ENCODE data around the gene ASIC4. TPM values are rescaled to one million over a fixed set of nuclear protein-coding genes. Genes with fewer than 3 reads are reported as not detected.

Gene ASIC4
- polyA plus RNA-seq, 3 donors = not detected

GRCh38 chr2:219545295-219545942 is 31.1 kb downstream of the ASIC4 start:
- Histone ChIP-seq H3K79me2 (ENCODE audit: insufficient read depth, low read length) (no peaks in the 10 kb centered on the region), H2AFZ (ENCODE audit: insufficient read depth, low read depth, low read length, poor library complexity, severe bottlenecking) (no peak overlapping the region), H3K27me3 (ENCODE audit: control insufficient read depth in 2 of 2, insufficient read depth in 2 of 2, low read length in 2 of 2) (peaks cover 24 to 60% of the 10 kb centered on the region in 2 donors), H4K20me1 (ENCODE audit: insufficient read depth, low read length) (no peaks in the 10 kb centered on the region), H3K27ac (ENCODE audit: low read depth in 1 of 2, low read length in 2 of 2) (no peak overlapping the region), H3K4me3 (replicated peaks in 1 of 3; ENCODE audit: low read depth in 2 of 3, low read length in 3 of 3) (no peak overlapping the region), H3K36me3 (replicated peaks in 1 of 2; ENCODE audit: control insufficient read depth in 1 of 2, insufficient read depth in 2 of 2, low read length in 2 of 2) (no peaks in the 10 kb centered on the region), H3K4me2 (replicated peaks; ENCODE audit: extremely low read depth, low read length, poor library complexity, severe bottlenecking) (no peak overlapping the region), H3K9me3 (replicated peaks in 1 of 2; ENCODE audit: control insufficient read depth in 1 of 2, insufficient read depth in 1 of 2, low read length in 2 of 2) (no peaks in the 10 kb centered on the region), H3K9ac (ENCODE audit: insufficient read depth, low read length, poor library complexity, severe bottlenecking) (no peak overlapping the region), H3K4me1 (ENCODE audit: control insufficient read depth in 1 of 2, insufficient read depth in 2 of 2, low read length in 2 of 2) (peaks cover 21 to 27% of the 10 kb centered on the region in 2 donors)
- TF ChIP-seq CTCF (IDR thresholded peaks at IDR 0.05) = no peak
- Mint-ChIP-seq H3K9me3 (peaks cover 0 to 14% (median 2%) of the 10 kb centered on the region in 7 donors), H3K27me3 (ENCODE audit: low read depth in 3 of 3) (peaks cover 37 to 78% (median 49%) of the 10 kb centered on the region in 3 donors), H3K4me3 (peak overlapping the region in 1 of 2 donors; percentile 17), H3K4me1 (peaks cover 9% of the 10 kb centered on the region), H3K27ac (peak overlapping the region in 1 of 7 donors; percentile 20), H3K36me3 (peaks cover 0 to 6% of the 10 kb centered on the region in 2 donors)
- intact Hi-C loops (cut with micrococcal nuclease) = no loop called here
- WGBS (ENCODE audit: insufficient coverage) = 86% methylated on average over 2 of the region's 3 CpGs
- DNase-seq = no peak

- Histone ChIP-seq H3K27ac (ENCODE audit: low read depth in 1 of 2, low read length in 2 of 2) (no peak overlapping the region), H2AFZ (ENCODE audit: insufficient read depth, low read depth, low read length, poor library complexity, severe bottlenecking) (no peak overlapping the region), H3K4me1 (ENCODE audit: control insufficient read depth in 1 of 2, insufficient read depth in 2 of 2, low read length in 2 of 2) (peaks cover 21 to 27% of the 10 kb centered on the region in 2 donors), H3K9me3 (replicated peaks in 1 of 2; ENCODE audit: control insufficient read depth in 1 of 2, insufficient read depth in 1 of 2, low read length in 2 of 2) (no peaks in the 10 kb centered on the region), H3K9ac (ENCODE audit: insufficient read depth, low read length, poor library complexity, severe bottlenecking) (no peak overlapping the region), H3K27me3 (ENCODE audit: control insufficient read depth in 2 of 2, insufficient read depth in 2 of 2, low read length in 2 of 2) (peaks cover 24 to 62% of the 10 kb centered on the region in 2 donors), H3K36me3 (replicated peaks in 1 of 2; ENCODE audit: control insufficient read depth in 1 of 2, insufficient read depth in 2 of 2, low read length in 2 of 2) (no peaks in the 10 kb centered on the region), H3K4me2 (replicated peaks; ENCODE audit: extremely low read depth, low read length, poor library complexity, severe bottlenecking) (no peak overlapping the region), H3K79me2 (ENCODE audit: insufficient read depth, low read length) (no peaks in the 10 kb centered on the region), H3K4me3 (replicated peaks in 1 of 3; ENCODE audit: low read depth in 2 of 3, low read length in 3 of 3) (no peak overlapping the region), H4K20me1 (ENCODE audit: insufficient read depth, low read length) (no peaks in the 10 kb centered on the region)
- Mint-ChIP-seq H3K4me3 (peak overlapping the region in 1 of 2 donors; percentile 31), H3K27me3 (ENCODE audit: low read depth in 3 of 3) (peaks cover 40 to 81% (median 50%) of the 10 kb centered on the region in 3 donors), H3K27ac (peak overlapping the region in 1 of 7 donors; percentile 26), H3K4me1 (peaks cover 11% of the 10 kb centered on the region), H3K36me3 (peaks cover 2 to 6% of the 10 kb centered on the region in 2 donors), H3K9me3 (peaks cover 0 to 15% (median 2%) of the 10 kb centered on the region in 7 donors)
- no peak for DNase-seq
- 86% methylated on average over 4 of the region's 4 CpGs for WGBS (ENCODE audit: insufficient coverage)
- no peak for TF ChIP-seq CTCF (IDR thresholded peaks at IDR 0.05)
- intact Hi-C loops (cut with micrococcal nuclease) = no loop called here
Measured at GRCh38 chr2:219545943-219546352, 31.7 kb downstream of the ASIC4 start.
